HUES64 (cell line): Measurements from ENCODE around the gene PDE5A.
A peak's percentile ranks its signal among the peaks of the same experiment; 100 is the strongest.

Experiments used
- H3K27ac ChIP-seq: 2 replicates; pipeline ENCODE4 v1.7.0; 2013; ENCODE audit warnings: low read depth, low read length, inconsistent platforms
- H3K27me3 ChIP-seq: 2 replicates; pipeline ENCODE4 v1.6.1; 2013; ENCODE audit warnings: mild to moderate bottlenecking, low read length; ENCODE audit not compliant: insufficient read depth
- H3K36me3 ChIP-seq: 2 replicates; pipeline ENCODE4 v1.6.1; 2013; ENCODE audit warnings: mild to moderate bottlenecking, low read length; ENCODE audit not compliant: insufficient read depth
- H3K4me1 ChIP-seq: 2 replicates; pipeline ENCODE4 v1.6.1; 2013; ENCODE audit warnings: mild to moderate bottlenecking, low read length, moderate library complexity; ENCODE audit not compliant: insufficient read depth
- H3K4me3 ChIP-seq: 2 replicates; pipeline ENCODE4 v1.5.1; 2013; ENCODE audit warnings: mild to moderate bottlenecking, low read length, moderate library complexity
- H3K9ac ChIP-seq: 2 replicates; pipeline ENCODE4 v1.6.1; 2013; ENCODE audit warnings: mild to moderate bottlenecking, low read depth, low read length
- H3K9me3 ChIP-seq: 2 replicates; pipeline ENCODE4 v1.6.1; 2013; ENCODE audit warnings: low read depth, low read length; ENCODE audit not compliant: insufficient read depth
- WGBS: fragments of 150-250, 120-280 bp; methylation state at CpG from one replicate; pipeline ENCODE4 v1.1.7; 2013; ENCODE audit warnings: missing lambda C conversion rate; 5-methylcytosine and 5-hydroxymethylcytosine counted together

PDE5A gene

DNA sequence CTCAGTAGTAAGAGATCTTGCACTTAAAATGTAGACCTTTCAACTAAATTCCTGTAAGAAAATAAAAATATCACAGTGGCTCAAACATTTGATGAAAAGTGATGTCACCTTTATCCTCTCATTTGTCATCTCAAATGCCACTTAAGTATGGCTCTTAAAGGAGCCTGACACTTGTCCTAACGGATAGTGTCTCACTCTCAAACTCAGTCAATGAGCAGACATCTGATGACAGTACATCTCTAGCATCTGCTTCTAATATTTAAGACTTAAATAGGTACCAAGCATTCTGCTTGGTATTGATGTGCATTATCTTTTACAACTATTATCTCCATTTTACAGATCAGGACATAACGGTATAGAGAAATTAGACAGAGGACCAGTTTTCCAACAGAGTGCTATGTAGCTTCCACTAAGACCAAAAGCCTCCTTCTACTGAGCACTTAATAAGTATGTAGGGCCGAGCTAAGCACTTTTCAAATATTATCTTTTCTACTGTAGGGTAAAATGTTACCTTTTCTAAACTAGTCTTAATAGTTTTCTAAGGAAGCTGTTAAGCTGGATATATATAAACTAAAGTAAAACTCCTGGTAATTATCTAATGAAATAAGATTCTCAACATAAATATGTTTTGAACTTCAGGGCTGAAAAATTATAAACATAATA lies 110.2 kb downstream of the PDE5A start:
- WGBS = 91% methylated on average over 2 of the region's 3 CpGs
- peak overlapping the region; percentile 85; the same call in 1 of the 2 replicates for H3K27ac ChIP-seq
- no peak overlapping the region for H3K9ac ChIP-seq
- H3K4me1 ChIP-seq = peaks cover 16% of the 10 kb centered on the region
- peaks cover 80% of the 10 kb centered on the region for H3K36me3 ChIP-seq
- H3K9me3 ChIP-seq = no peaks in the 10 kb centered on the region
- H3K4me3 ChIP-seq = no peak overlapping the region
- H3K27me3 ChIP-seq = no peaks in the 10 kb centered on the region

DNA sequence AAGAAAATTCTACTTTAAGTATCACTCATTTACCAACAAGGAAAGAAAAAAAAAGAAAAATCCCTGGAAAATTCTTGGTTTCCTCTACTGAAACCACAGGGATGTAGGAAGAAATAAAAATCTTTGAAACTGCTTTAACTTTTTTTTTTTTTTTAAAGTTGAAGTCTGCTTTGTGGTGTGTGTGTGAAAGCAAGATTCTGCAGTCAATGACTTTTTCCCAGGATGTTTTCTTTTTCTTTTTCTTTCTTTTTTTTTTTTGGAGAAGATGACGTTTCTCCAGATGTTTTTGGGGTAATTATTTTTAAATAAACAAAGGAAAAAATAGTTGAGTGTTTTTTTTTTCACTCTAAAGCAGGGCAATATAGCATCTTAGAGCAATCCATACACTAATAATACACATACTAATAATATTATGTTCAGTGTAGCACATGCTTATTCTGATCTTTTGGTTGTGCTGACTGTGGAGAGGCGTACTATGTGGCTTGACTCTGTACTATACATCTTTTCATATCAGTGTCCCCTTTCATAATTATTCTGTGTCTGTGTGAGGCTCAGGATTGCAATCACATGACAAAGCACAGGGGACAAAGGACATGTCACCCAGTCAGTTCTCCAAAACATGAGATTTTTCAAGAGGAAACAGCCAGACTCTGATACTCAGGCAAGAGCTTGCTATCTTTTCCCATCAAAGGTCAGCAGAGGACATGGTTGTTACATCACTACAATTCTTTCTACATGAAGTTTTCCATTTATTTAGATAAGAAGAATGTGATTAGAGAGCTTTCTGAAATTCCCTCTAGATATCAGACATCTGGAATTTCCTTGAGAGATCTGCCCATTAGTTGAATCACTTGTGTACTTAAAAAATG lies 111.0 kb downstream of the PDE5A start:
- Histone ChIP-seq H3K27me3 (no peaks in the 10 kb centered on the region), H3K36me3 (peaks cover 87% of the 10 kb centered on the region), H3K27ac (no peak overlapping the region), H3K4me1 (peaks cover 16% of the 10 kb centered on the region), H3K9me3 (no peaks in the 10 kb centered on the region), H3K4me3 (no peak overlapping the region), H3K9ac (no peak overlapping the region)
- 100% methylated on average over 1 of the region's 2 CpGs for WGBS

DNA sequence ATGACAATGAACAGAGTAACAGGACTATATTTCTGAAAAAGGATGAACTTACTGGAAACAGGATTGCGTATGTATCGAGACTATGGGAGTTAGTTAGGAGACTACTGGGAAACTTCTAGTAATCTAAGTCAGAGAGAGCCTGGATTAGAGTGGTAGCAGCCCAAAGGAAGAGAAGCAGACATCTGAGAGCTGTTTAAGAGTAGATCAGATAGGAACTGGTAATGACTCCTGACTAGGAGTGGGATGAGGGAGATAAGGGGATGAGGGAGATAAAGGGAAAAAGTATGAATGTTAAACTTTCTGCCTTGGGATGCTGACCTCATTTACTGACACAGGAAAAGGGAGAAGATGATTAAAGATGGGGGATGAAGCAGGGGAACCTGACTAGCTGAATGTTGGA lies 116.2 kb downstream of the PDE5A start:
- Histone ChIP-seq H3K4me3 (no peak overlapping the region), H3K27me3 (no peaks in the 10 kb centered on the region), H3K4me1 (no peaks in the 10 kb centered on the region), H3K9me3 (no peaks in the 10 kb centered on the region), H3K27ac (no peak overlapping the region), H3K9ac (no peak overlapping the region), H3K36me3 (peaks cover 86% of the 10 kb centered on the region)
- 96% methylated on average over 2 of the region's 2 CpGs for WGBS

DNA sequence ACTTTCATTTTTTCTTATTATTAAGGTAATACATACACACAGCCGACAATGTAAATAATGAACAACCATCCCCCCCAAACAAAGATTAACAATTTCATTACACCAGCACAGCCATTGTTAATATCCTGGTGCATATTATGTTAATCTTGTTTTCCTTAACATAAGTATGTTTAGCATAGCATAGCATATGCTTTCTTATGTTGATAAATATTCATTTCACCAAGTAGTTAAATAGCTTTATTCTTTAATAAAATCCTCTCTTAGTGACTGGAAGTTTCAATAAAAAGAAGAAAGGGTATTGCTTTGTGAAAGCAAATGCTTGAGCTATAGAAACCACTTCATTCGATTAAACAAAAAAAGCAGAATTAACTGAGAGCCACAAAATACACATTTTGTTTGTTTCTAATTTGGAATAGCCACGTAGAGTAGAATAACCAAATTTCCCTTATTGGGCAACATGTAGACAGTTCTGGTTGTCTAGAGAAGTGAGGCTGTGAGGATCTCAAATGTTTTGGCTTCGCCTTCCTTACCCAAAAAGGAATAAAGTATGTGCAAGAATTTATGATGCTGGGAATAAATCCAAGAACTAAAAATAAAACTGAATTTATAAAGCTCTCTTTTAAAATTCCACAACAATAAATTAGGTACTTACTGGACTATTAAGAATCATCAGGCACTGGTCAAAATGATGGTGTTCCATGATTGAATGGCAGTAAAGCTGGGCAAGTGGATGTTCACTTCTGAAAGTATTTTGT lies 118.0 kb downstream of the PDE5A start:
- Histone ChIP-seq H3K36me3 (peaks cover 88% of the 10 kb centered on the region), H3K9ac (no peak overlapping the region), H3K27me3 (no peaks in the 10 kb centered on the region), H3K27ac (no peak overlapping the region), H3K9me3 (no peaks in the 10 kb centered on the region), H3K4me1 (no peaks in the 10 kb centered on the region), H3K4me3 (no peak overlapping the region)
- 86% methylated on average over 4 of the region's 4 CpGs for whole genome bisulfite sequencing

GRCh38 chr4:119508281-119508680 lies 120.3 kb downstream of the PDE5A start:
- no peak overlapping the region for H3K9ac ChIP-seq
- H3K4me1 ChIP-seq = no peaks in the 10 kb centered on the region
- no peak overlapping the region for H3K27ac ChIP-seq
- H3K4me3 ChIP-seq = no peak overlapping the region
- no peaks in the 10 kb centered on the region for H3K27me3 ChIP-seq
- WGBS = 90% methylated on average over 1 of the region's 1 CpG
- peaks cover 88% of the 10 kb centered on the region for H3K36me3 ChIP-seq
- H3K9me3 ChIP-seq = no peaks in the 10 kb centered on the region

GRCh38 chr4:119506806-119507205 lies 121.8 kb downstream of the PDE5A start:
- Histone ChIP-seq H3K9ac (no peak overlapping the region), H3K4me1 (no peaks in the 10 kb centered on the region), H3K36me3 (peaks cover 90% of the 10 kb centered on the region), H3K27ac (no peak overlapping the region), H3K4me3 (no peak overlapping the region), H3K9me3 (no peaks in the 10 kb centered on the region), H3K27me3 (no peaks in the 10 kb centered on the region)
- WGBS = no CpG with 5 or more reads among the region's 1 CpG

GRCh38 chr4:119504616-119505015 lies 124.0 kb downstream of the PDE5A start:
- Histone ChIP-seq H3K9me3 (no peaks in the 10 kb centered on the region), H3K27ac (no peak overlapping the region), H3K4me3 (no peak overlapping the region), H3K4me1 (no peaks in the 10 kb centered on the region), H3K27me3 (no peaks in the 10 kb centered on the region), H3K9ac (no peak overlapping the region), H3K36me3 (peaks cover 91% of the 10 kb centered on the region)
- WGBS = no CpG with 5 or more reads among the region's 1 CpG

GRCh38 chr4:119501740-119502139 lies 126.9 kb downstream of the PDE5A start:
- H3K4me3 ChIP-seq = no peak overlapping the region
- no peaks in the 10 kb centered on the region for H3K9me3 ChIP-seq
- no peaks in the 10 kb centered on the region for H3K4me1 ChIP-seq
- no peak overlapping the region for H3K9ac ChIP-seq
- H3K36me3 ChIP-seq = peaks cover 100% of the 10 kb centered on the region
- 91% methylated on average over 2 of the region's 2 CpGs for WGBS
- H3K27me3 ChIP-seq = no peaks in the 10 kb centered on the region
- H3K27ac ChIP-seq = no peak overlapping the region

- Histone ChIP-seq H3K4me3 (no peak overlapping the region), H3K9ac (no peak overlapping the region), H3K9me3 (no peaks in the 10 kb centered on the region), H3K4me1 (no peaks in the 10 kb centered on the region), H3K27ac (no peak overlapping the region), H3K27me3 (no peaks in the 10 kb centered on the region), H3K36me3 (peaks cover 100% of the 10 kb centered on the region)
- WGBS = 96% methylated on average over 3 of the region's 3 CpGs
These were observed 130.1 kb downstream of the PDE5A start for GRCh38 chr4:119498527-119498926.

DNA sequence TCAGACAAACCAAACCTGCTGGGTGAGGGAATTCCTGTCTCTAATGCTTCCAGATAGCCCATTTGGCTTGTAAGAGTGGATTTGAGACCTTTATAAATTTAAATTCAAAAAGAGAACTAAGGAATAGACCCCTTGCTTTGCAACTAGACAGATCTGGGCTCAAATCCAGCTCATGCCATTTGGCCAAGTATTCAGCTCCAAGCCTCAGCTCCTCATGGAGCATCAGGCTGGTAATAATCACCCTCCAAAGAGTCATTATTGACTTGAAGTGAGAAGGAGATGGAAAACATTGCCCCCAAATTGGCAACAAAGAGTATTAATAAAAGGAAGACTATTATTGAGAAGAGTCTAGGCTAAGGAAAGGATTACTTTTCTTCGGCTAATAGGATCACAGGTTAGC lies 134.7 kb downstream of the PDE5A start:
- Histone ChIP-seq H3K27me3 (no peaks in the 10 kb centered on the region), H3K9ac (no peak overlapping the region), H3K4me3 (no peak overlapping the region), H3K4me1 (no peaks in the 10 kb centered on the region), H3K36me3 (peaks cover 65% of the 10 kb centered on the region), H3K9me3 (no peaks in the 10 kb centered on the region), H3K27ac (no peak overlapping the region)
- 100% methylated on average over 1 of the region's 1 CpG for WGBS

- 100% methylated on average over 1 of the region's 1 CpG for WGBS
- no peaks in the 10 kb centered on the region for H3K9me3 ChIP-seq
- no peak overlapping the region for H3K27ac ChIP-seq
- no peak overlapping the region for H3K9ac ChIP-seq
- H3K4me3 ChIP-seq = no peak overlapping the region
- H3K4me1 ChIP-seq = no peaks in the 10 kb centered on the region
- no peaks in the 10 kb centered on the region for H3K27me3 ChIP-seq
- peaks cover 64% of the 10 kb centered on the region for H3K36me3 ChIP-seq
These were observed 135.2 kb downstream of the PDE5A start for GRCh38 chr4:119493419-119493818.
